DOHH2 (cell line): ENCODE results near the gene ACTN4.

Source experiments
- H3F3A ChIP-seq: fragments of 200-600 bp; sonication (generic), shearing (Covaris generic); 2 replicates; pipeline ENCODE4 v1.6.0; 2016; ENCODE audit warnings: antibody characterized with exemption, mild to moderate bottlenecking; ENCODE audit not compliant: control insufficient read depth, insufficient read depth
- H3K27ac ChIP-seq: fragments of 200-600 bp; sonication (generic); 2 replicates; pipeline ENCODE4 v1.5.1; 2014; ENCODE audit warnings: low read depth, mild to moderate bottlenecking, low read length, moderate library complexity
- H3K27me3 ChIP-seq: fragments of 200-600 bp; sonication (generic); 2 replicates; pipeline ENCODE4 v1.6.1; 2014; ENCODE audit warnings: mild to moderate bottlenecking, low read length, mixed read lengths; ENCODE audit not compliant: control insufficient read depth
- H3K36me3 ChIP-seq: fragments of 200-600 bp; sonication (generic); 2 replicates; pipeline ENCODE4 v1.6.1; 2014; ENCODE audit warnings: mild to moderate bottlenecking, low read length, moderate library complexity, mixed read lengths; ENCODE audit not compliant: control insufficient read depth
- H3K4me1 ChIP-seq: fragments of 200-600 bp; sonication (generic); 2 replicates; pipeline ENCODE4 v1.6.1; 2014; ENCODE audit warnings: mild to moderate bottlenecking, low read length, mixed read lengths; ENCODE audit not compliant: control insufficient read depth
- H3K4me2 ChIP-seq: fragments of 200-600 bp; sonication (generic); 2 replicates; pipeline ENCODE4 v1.6.0; 2014; ENCODE audit warnings: mild to moderate bottlenecking, low read length, moderate library complexity
- H3K4me3 ChIP-seq: fragments of 200-600 bp; sonication (generic); 2 replicates; pipeline ENCODE4 v1.5.1; 2014; ENCODE audit warnings: mild to moderate bottlenecking, low read length, mixed read lengths
- H3K79me2 ChIP-seq: fragments of 200-600 bp; sonication (generic); 2 replicates; pipeline ENCODE4 v1.6.1; 2014; ENCODE audit warnings: mild to moderate bottlenecking, low read length, mixed read lengths; ENCODE audit not compliant: control insufficient read depth
- H3K9me2 ChIP-seq: fragments of 200-600 bp; sonication (generic); replicated peaks from 2 replicates; pipeline ENCODE4 v1.6.1; 2014; ENCODE audit warnings: mild to moderate bottlenecking, low read length, mixed read lengths; ENCODE audit not compliant: control insufficient read depth
- H3K9me3 ChIP-seq: fragments of 200-600 bp; sonication (generic); 2 replicates; pipeline ENCODE4 v1.6.1; 2014; ENCODE audit warnings: antibody characterized with exemption, low read length, mixed read lengths; ENCODE audit not compliant: control insufficient read depth, insufficient read depth
- H4K20me1 ChIP-seq: fragments of 200-600 bp; sonication (generic); 2 replicates; pipeline ENCODE4 v1.6.0; 2014; ENCODE audit warnings: low read depth, mild to moderate bottlenecking, antibody characterized with exemption, low read length, moderate library complexity; ENCODE audit not compliant: control insufficient read depth, insufficient read depth
- CTCF ChIP-seq: fragments of 200-600 bp; sonication (generic); IDR thresholded peaks from one replicate; pipeline ENCODE4 v1.5.1; 2014; ENCODE audit warnings: antibody characterized with exemption, mild to moderate bottlenecking, low read depth, low read length; ENCODE audit not compliant: poor library complexity, severe bottlenecking
- EZH2phosphoT487 ChIP-seq: fragments of 200-600 bp; sonication (generic); IDR thresholded peaks from 2 replicates; pipeline ENCODE4 v1.6.1; 2017; ENCODE audit warnings: borderline replicate concordance, mild to moderate bottlenecking, antibody characterized with exemption, low read length, moderate library complexity, mixed read lengths

The ACTN4 gene

DNA sequence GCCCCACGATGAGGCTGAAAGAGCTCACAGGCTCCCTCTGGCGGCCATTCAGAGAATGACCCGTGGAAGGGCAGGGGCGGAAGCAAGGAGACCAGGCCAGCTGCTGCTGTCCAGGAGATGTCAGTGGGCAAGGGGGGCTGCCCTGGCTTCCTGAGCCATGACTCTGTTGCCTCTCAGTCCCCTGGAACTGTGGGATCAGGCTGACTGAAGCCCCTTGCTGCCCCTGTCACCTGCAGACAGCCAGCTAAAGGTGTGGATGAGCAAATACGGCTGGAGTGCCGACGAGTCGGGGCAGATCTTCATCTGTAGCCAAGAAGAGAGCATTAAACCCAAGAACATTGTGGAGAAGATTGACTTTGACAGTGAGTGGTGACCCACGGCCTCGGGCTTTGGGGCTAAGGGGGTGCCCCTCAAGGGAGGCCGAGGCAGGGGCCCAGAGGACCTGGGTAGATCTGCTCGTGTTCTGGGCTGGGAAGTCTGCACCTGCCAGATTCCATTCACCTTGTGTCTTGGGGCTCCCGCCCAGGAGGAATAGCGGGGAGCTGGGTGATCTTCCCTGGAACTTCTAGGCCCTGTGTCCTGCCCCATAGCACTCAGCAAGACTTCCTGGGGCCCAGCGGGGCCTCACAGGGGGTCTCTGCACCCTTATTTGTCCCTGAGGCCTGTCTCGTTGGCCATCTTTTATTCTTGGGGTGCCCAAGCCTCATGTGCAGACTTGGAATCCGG is 12.5 kb upstream of the ACTN4 start:
- no peaks in the 10 kb centered on the region for H3K27me3 ChIP-seq
- H4K20me1 ChIP-seq, result no peaks in the 10 kb centered on the region
- H3K4me3 ChIP-seq, result no peak overlapping the region
- peaks cover 39% of the 10 kb centered on the region for H3K36me3 ChIP-seq
- peak; percentile 93 for TF ChIP-seq CTCF
- no peak for TF ChIP-seq EZH2phosphoT487
- H3K9me2 ChIP-seq, result no peaks in the 10 kb centered on the region
- H3K79me2 ChIP-seq, result no peaks in the 10 kb centered on the region
- H3K9me3 ChIP-seq, result no peaks in the 10 kb centered on the region
- peaks cover 6% of the 10 kb centered on the region; the same call in 1 of the 2 replicates for H3F3A ChIP-seq
- H3K4me2 ChIP-seq, result no peak overlapping the region
- peaks cover 17% of the 10 kb centered on the region for H3K4me1 ChIP-seq
- no peak overlapping the region for H3K27ac ChIP-seq

DNA sequence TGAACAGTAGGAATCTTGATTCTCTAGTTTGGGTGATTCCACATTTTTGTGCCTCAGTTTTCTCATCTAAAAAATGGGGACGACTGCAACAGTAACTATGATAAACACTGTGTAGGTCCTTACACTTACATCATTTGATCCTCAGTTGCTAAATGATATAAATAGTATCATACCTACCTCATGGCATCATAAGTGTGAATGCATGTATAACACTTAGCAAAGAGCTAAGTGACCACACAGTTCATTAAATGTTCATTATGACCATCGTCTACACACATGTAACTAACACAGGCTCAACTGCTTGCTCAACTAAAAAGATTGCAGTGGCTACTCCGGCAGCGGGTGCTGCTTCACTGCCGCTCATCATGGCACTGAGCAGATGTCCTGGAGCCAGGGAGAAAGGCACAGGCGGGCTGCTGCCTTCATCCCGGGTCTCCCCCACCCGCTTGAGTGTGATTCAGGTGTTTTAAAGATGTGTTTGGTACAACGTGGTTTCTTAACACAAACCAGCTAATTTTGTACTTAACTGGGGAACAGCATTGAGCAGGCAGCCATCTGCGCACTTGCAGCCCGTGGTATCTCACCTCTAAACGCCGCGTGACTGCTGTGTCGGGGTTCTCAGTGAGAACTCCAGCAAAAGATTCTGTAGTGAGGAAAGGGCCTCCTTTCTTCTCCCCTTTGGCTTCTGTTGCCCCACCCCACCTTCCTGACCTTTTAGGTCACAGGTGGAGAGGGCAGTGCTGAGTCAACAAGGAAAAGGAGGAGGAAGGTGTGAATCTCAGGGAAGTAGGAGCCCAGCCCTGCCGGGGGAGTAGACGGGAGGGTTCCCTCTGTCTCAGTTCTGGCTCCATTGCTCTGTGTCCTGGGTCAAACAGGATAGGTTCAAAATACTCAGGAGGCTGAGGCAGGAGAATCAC is 11.7 kb upstream of the ACTN4 start:
- H3K9me3 ChIP-seq, result no peaks in the 10 kb centered on the region
- no peak overlapping the region for H3K4me3 ChIP-seq
- peaks cover 6% of the 10 kb centered on the region; the same call in 1 of the 2 replicates for H3F3A ChIP-seq
- no peak overlapping the region; the same call in 1 of the 2 replicates for H3K4me2 ChIP-seq
- H3K27me3 ChIP-seq, result no peaks in the 10 kb centered on the region
- H3K9me2 ChIP-seq, result no peaks in the 10 kb centered on the region
- H3K79me2 ChIP-seq, result no peaks in the 10 kb centered on the region
- H3K36me3 ChIP-seq, result peaks cover 35% of the 10 kb centered on the region
- H3K4me1 ChIP-seq, result peaks cover 17% of the 10 kb centered on the region
- no peaks in the 10 kb centered on the region for H4K20me1 ChIP-seq
- no peak for TF ChIP-seq CTCF
- TF ChIP-seq EZH2phosphoT487, result no peak
- H3K27ac ChIP-seq, result no peak overlapping the region

- Histone ChIP-seq H3K36me3 (peaks cover 25% of the 10 kb centered on the region), H3F3A (no peaks in the 10 kb centered on the region), H3K27ac (no peak overlapping the region), H3K4me3 (no peak overlapping the region), H3K79me2 (no peaks in the 10 kb centered on the region), H3K4me2 (no peak overlapping the region), H3K27me3 (no peaks in the 10 kb centered on the region), H4K20me1 (no peaks in the 10 kb centered on the region), H3K4me1 (peaks cover 29% of the 10 kb centered on the region), H3K9me3 (no peaks in the 10 kb centered on the region), H3K9me2 (no peaks in the 10 kb centered on the region)
- no peak for TF ChIP-seq EZH2phosphoT487
- TF ChIP-seq CTCF, result no peak
Measured at GRCh38 chr19:38638461-38638860, 9.0 kb upstream of the ACTN4 start.
